LHCN-M2 (cell line): Measurements from ENCODE around the gene TRABD2B. TPM values are rescaled to one million over a fixed set of nuclear protein-coding genes. Genes with fewer than 3 reads are reported as not detected.

Experiments
- DNase-seq: peaks from one replicate; pipeline ENCODE4 v3.0.0-alpha.2; 2012; ENCODE audit warnings: low read depth
- total RNA-seq: library from RNA; depleted of rRNA; stranded (reverse); fragments of >200 nt; gene quantifications from 2 replicates; pipeline ENCODE4 v1.2.3, GENCODE V29; 2014

The TRABD2B gene
- total RNA-seq, 1 experiment from 2014 or later: not detected

DNA sequence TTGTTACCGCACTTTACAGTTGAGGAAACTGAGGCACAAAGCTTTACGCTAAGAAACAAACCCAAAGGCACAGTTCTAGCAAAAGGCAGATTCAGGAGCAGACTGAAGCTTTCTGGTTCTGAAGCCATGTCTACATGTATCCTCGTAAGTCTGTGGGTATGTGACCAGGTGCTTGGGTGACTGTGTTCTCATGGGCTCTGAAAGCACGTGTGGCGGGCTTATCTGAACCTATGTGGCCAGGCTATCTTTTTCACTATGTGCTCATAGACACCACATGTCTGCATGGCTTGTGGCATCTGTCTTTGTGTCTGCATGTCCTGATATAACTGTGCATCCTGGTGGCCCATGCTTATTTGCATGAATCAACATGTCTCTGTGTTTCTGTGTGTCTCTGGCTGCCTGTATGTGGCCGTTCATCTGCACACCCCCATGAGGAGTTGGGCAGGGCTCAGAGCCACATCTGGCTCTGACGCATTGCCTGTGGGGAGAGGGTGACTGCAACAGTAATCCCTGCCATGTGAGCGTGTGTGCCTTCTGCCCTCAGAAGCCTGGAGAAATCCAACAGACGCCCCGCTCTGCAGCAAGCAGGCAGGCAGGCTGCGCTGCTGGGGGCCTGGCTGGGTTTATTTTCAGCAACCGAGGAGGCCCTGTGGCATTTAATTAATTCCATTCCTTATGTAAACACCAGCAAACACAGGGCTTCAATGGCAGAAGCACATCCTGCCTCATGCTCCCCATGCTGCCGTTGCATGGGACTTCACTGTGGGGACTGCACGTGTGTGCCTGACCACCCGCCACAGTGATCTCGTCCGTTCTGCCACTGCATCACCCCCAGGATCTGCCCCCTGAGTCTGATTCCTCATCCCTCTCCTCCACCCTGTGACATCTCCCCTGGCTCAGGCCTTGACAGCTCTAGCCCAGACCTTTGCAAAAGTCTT is 115.4 kb downstream of the TRABD2B start:
- no peak for DNase-seq

DNA sequence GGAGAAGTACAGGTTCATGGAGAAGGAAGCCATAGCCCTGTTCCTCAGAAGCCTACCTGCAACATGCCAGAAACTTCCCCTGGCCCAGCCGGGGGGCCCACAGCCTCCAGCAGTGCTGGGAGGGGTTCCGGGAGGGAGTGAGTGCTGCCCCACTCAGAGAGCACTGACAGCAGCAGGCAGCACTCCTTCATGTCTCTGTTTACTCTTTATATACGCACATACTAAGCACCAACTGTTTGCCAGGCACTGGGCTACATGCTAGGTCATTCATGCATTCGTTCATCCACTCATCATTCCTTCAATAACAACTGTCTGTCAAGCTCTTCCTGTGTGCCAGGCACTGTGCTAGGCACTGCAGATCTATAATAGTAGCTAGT is 120.6 kb downstream of the TRABD2B start:
- DNase-seq: no peak

DNA sequence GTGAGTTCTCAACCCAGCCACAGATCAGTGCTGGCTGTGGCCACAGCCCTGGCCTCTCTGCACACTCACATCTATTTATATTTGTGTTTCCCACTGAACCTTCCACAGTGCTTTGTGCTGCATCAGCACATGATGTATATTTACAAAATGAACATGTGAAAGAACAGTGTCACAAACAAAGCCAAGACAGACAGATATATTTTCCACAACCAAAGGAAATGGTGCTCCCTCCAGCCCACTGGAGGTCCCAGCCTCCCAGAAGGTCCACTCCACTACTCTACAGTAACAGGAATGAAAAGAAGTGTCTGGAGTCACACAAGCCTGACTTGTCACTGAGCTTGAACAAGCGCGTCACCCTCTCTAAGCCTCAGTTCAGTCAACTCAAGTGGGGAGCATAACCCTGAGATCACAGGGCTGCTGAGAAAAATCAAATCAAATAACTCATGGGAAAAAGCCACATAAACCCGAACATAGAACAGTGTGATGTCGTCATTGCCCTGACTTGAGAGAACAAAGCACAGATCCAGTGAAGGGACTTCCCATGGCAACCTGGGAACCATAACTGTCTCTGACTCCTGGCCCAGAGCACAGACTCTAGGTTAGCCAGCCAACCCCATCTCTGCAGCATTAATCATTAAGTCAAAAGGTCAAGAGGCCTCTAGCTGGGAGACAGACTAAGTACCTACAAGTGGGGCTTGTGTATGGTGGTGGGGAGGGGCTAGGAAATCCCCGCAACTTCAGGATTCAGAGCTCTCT is 121.2 kb downstream of the TRABD2B start:
- DNase-seq: no peak

DNA sequence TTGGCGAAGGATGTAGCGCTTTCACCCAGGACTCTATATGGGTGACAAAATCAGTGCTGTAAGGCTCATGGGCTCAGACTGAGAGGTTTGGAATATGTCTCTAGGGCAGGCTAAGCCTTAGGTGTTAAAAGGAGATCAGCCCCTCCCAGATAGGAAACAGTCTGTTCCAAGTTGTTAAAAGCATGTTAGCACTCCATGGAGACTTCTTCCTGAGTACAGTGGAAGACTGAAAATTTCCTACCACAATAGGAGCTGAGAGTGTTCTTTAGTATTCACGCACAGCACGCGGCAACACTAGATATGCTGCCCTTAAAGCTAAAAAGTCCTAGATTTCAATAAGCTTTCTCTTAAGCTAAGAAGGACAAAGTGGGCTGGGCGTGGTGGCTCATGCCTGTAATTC is 122.1 kb downstream of the TRABD2B start:
- DNase-seq: no peak

- no peak for DNase-seq
These were observed 123.8 kb downstream of the TRABD2B start for GRCh38 chr1:47873337-47873736.

DNA sequence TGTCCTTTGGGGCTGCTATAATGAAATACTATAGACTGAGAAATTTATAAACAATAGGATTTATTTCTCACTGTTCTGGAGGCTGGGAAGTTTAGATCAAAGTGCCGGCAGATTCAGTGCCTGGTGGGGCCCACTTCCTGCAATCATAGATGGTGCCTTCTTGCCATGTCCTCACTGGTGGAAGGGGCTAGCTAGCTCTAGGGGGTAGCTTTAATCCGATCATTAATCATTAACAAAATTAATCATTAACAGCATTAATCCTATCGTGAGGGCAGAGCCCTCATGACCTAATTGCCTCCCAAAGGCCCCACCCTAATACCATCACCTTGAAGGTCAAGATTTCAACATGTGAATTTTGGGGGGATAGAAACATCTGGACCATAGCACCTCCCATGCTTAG is 124.3 kb downstream of the TRABD2B start:
- no peak for DNase-seq

- peak; percentile 49 for DNase-seq
These were observed 125.3 kb downstream of the TRABD2B start for GRCh38 chr1:47871799-47872353.

DNA sequence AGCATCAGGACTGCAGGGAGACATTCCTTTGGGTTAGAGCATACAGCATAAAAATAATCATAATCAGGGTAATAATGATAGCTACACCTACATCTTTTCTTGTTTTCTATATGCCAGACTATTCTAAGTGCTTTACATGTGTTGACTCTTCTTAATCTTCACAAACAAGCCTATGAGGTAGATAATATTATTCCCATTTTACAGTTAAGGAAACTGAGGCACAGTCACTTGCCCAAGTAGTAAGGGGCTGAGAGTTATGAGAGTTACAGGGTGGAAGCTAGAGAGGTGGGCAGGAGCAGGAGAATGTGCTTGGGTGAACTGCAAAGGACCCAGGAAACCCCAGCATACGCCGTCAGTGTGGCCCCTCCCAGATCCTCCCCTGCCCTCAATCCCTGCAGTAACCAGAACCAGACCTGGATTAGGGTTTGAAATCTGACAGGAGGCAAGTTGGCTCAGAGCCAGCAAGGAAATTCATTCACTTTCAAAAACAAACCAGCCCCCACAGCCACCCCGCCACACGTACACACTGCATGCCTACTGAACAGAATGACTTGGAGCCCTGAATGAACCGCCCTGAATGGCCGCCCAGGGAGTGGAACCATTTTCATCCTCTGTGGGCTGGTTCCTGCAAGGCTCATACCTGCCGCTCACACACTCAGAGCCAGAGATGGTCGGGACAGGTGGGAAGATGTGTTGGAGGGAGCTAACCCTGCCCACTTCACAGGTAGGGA is 126.1 kb downstream of the TRABD2B start:
- DNase-seq: no peak

GRCh38 chr1:47870480-47870879 is 126.7 kb downstream of the TRABD2B start:
- DNase-seq: no peak

DNA sequence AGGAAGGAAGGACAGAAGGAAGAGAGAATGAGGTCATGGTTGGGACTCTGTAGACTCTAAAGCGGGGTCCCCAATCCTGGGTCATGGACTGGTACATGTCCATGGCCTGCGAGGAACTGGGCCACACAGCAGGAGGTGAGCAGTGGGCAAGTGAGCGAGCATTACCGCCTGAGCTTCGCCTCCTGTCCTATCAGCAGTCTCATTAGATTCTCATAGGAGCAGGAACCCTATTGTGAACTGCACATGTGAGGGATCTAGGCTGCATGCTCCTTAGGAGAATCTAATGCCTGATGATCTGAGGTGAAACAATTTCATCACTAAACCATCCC is 128.9 kb downstream of the TRABD2B start:
- DNase-seq: no peak

DNA sequence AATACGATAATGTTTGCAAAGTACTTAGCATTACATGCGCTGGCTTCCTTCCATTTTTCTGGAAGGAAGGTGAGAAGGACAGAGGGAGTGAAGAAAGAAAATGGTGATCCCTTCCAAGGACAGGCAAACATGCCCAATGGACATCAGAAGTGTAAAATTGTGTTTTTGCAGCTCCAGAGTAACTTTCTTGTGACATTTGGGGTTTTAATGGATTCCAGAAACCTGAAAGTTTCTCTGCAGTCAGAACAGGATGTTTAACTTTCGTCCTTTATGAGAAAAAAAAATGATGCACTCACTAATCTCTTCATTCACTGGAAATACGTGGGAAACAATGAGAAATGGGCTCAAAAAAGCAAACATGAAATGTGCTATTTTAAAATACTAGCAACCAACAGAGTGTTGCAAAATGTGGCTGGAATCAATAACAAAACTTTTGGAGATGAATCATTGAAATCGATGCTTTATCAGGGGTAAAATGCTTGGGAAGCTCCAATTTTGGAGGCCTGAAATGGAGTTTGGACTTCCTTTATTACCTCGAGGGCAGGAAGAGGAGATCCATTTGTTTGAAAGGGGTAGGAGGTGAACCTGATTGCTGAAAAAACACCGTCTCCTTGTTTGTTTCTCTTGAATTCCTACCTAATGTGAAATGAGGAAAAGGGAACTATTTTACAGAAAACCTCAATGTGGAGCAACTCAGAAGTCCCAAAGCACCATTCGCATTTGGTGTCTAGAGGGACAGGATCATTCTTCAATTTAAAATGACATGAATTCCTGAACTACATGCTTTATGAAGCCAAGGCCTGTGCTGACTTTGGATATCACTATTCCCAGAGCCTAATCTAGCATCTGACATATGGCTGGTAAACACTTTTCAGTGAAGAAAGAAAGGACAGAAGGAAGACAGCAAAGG is 129.5 kb downstream of the TRABD2B start:
- no peak for DNase-seq

DNA sequence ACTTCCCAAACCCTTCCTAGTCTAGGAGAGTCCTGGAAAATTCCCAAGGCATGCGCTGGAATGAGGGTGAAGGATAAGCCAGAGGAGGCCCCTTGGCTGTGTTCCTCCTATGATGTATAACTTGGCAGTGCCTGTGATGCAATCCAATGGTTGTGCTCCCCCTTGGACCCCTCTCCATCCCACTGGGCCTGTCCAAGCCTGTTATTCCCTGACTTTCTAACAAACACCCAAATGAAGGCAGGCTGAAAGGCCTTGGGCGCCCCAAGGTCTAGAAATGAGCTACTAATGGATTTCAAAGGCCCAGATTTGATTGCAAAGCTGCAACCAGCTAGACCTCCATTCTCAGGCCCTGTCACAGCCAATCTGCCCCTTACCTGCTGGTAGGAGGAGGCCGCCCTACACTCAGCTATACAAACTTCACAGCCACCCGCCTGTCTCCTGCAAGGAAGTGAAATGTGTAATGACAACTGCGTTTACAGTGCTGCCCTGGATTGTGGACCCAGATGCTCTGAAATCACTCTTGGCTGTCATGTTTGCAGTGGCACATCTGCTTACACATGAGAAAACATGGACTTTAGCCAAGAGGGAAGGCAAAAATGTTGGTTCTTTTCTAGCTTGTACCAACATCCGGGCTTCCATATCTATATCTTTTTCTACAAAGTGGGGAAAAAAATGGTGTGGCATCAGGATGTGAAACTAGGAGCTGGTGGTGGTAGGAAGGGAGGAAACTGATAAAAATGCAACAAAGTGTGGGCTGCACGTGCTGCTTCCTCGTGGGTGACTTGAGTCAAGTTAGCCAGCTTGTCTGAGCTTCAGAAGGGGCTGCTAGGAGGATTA is 130.4 kb downstream of the TRABD2B start:
- no peak for DNase-seq

GRCh38 chr1:47865881-47866535 is 131.2 kb downstream of the TRABD2B start:
- DNase-seq: no peak

DNA sequence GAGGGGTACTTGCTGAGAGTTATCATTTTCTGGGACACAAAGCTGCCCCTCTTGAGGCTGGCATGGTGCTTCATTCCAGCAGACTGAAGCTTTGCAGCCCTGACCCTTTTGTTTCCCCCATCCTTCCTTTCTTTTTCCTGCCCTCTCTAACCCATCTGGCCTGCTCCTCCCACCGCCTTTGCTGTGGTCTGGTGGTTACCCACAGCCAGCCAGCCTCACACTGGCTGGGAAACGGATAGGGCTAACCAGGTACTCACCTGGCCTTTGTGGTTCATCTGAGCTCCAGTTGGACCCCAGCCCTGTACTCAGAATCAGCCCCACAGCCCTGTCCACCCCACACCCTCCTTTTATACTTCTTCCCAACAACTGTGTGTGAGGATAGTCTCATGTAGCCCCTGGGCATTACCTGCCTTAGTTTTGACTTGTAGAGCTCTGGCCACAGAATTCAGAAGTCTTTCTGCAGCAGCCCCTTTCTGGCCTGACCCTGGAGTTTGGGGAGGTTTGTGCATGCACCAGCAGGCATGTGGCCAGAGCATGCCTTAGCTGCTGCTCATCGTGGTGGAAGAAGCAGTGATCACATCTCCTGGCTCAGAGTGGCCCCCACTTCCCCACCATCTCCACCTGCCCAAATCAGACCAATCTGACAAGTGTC is 138.0 kb downstream of the TRABD2B start:
- no peak for DNase-seq

DNA sequence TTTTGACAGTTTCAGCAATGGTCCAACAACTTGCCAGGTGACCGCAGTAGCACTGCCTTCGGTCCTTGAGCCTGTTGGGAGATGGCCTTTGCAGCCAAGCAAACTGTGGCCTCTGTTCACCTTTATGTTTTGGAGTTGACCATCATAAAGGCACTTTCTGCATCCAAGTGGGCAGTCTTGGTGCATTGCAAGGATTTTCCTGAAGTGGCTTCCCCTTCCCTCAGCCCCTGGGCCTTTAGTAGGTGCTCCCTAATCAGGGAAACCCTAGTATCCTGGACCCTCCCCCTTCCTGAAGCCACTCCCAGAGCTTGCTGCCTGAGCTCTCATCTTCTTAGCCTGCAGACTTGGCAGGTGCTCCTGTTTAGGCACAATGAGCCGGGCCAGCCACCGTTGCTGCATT is 140.2 kb downstream of the TRABD2B start:
- no peak for DNase-seq

- DNase-seq: no peak
These were observed 142.0 kb downstream of the TRABD2B start for GRCh38 chr1:47855230-47855629.

DNA sequence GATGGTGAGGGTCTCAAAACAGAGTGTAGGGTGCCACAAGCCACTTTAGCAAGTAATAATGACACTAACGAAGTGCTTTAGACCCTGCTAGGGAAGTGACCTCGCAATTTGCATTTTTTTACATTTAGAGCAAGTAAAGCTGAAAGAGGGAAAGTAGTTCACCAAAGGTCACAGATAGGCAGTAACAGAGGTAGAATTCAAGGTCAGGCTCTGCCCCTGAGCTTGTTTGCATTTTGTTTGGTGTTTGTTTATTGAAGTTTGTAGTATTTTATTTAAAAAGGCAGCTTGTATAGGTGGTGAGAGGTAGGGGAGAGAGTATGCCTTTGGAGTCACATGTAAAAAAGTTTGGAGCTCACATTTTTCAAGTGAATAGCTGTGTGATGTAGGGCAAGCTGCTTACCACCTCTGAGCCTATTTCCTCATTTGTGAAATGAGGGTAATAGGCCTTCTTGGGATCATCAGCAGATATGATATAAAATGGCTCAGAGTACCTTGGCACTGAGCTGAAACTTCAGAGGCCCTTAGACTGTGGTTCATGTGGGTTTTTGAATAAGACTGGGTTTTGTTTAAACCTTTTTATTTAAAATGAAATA is 142.5 kb downstream of the TRABD2B start:
- DNase-seq: no peak

DNA sequence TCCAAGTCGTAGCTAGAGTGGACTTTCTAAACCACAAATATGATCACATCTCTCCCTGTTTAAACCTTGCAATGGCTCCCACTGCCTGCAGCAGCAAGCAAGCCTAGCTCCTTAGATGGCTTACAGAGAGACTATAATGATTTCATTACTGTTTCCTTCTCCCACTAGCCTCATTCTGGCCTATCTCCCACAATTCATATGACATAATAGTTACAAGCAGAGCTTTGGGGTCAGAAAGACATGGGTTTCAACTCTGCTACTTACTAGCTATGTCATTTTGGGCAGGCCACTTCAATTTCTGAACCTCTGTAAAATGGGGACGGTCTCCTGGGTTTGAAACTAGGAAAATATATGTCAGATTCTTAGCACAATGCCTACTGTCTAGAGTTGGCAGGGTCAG is 143.3 kb downstream of the TRABD2B start:
- no peak for DNase-seq
